ENCODE results near the gene STAMBPL1. TPM values are rescaled to one million over a fixed set of nuclear protein-coding genes. Genes with fewer than 3 reads are reported as not detected.

Gene STAMBPL1
- total RNA-seq, 2 donors from 2014 or later, result 4.4 to 6.0 TPM

- no peak for DNase-seq (ENCODE audit: low spot score)
- intact Hi-C loops (cut with DNase I), result loop anchor here in 1 of 2 donors (5.0 kb wide), 1 partner anchor 96 kb away; no protein-coding TSS in a partner anchor
Measured at GRCh38 chr10:88933564-88933963, 53.5 kb downstream of the STAMBPL1 start.

GRCh38 chr10:88934900-88935672 lies 55.0 kb downstream of the STAMBPL1 start:
- intact Hi-C loops (cut with DNase I), result loop anchor here (5.0 kb wide), 2 partner anchors 52 to 98 kb away; no protein-coding TSS in a partner anchor
- no peak for DNase-seq (ENCODE audit: low spot score)

- intact Hi-C loops (cut with DNase I), result loop anchor here in 1 of 2 donors (5.0 kb wide), 1 partner anchor 51 kb away; no protein-coding TSS in a partner anchor
Measured at GRCh38 chr10:88936656-88937055, 56.6 kb downstream of the STAMBPL1 start.

GRCh38 chr10:88938039-88938438 lies 58.0 kb downstream of the STAMBPL1 start:
- no peak for DNase-seq (ENCODE audit: low spot score)
- intact Hi-C loops (cut with DNase I), result loop anchor here in 1 of 2 donors (5.0 kb wide), 1 partner anchor 49 kb away; no protein-coding TSS in a partner anchor

More at GRCh38 chr10:88936656-88937055, 56.6 kb downstream of the STAMBPL1 start:
- no peak for DNase-seq (ENCODE audit: low spot score)

- intact Hi-C loops (cut with DNase I), result loop anchor here in 1 of 2 donors (5.0 kb wide), 1 partner anchor 48 kb away; no protein-coding TSS in a partner anchor
- DNase-seq (ENCODE audit: low spot score), result no peak
Measured at GRCh38 chr10:88938938-88939337, 58.9 kb downstream of the STAMBPL1 start.

- intact Hi-C loops (cut with DNase I), result loop anchor here in 1 of 2 donors (10.0 kb wide), 1 partner anchor 274 kb away; no protein-coding TSS in a partner anchor
- no peak for DNase-seq (ENCODE audit: low spot score)
Measured at GRCh38 chr10:88941026-88941425, 61.0 kb downstream of the STAMBPL1 start.

GRCh38 chr10:88943778-88944177 lies 63.7 kb downstream of the STAMBPL1 start:
- intact Hi-C loops (cut with DNase I), result loop anchor here in 1 of 2 donors (10.0 kb wide), 1 partner anchor 271 kb away; no protein-coding TSS in a partner anchor
- no peak for DNase-seq (ENCODE audit: low spot score)

- DNase-seq (ENCODE audit: low spot score), result no peak
- intact Hi-C loops (cut with DNase I), result loop anchor here in 1 of 2 donors (5.0 to 10.0 kb wide), 2 partner anchors 42 to 270 kb away; no protein-coding TSS in a partner anchor
Measured at GRCh38 chr10:88944813-88945212, 64.8 kb downstream of the STAMBPL1 start.

- intact Hi-C loops (cut with DNase I), result loop anchor here (2.0 to 10.0 kb wide), 3 partner anchors 41 to 269 kb away; no protein-coding TSS in a partner anchor
Measured at GRCh38 chr10:88946200-88946599, 66.2 kb downstream of the STAMBPL1 start.

GRCh38 chr10:88946965-88947590 lies 67.0 kb downstream of the STAMBPL1 start:
- intact Hi-C loops (cut with DNase I), result loop anchor here (2.0 to 10.0 kb wide), 3 partner anchors 40 to 268 kb away; no protein-coding TSS in a partner anchor

More at GRCh38 chr10:88946200-88946599, 66.2 kb downstream of the STAMBPL1 start:
- no peak for DNase-seq (ENCODE audit: low spot score)

GRCh38 chr10:88949051-88949450 lies 69.0 kb downstream of the STAMBPL1 start:
- intact Hi-C loops (cut with DNase I), result loop anchor here in 1 of 2 donors (5.0 to 10.0 kb wide), 2 partner anchors 38 to 266 kb away; no protein-coding TSS in a partner anchor
- DNase-seq (ENCODE audit: low spot score), result no peak

More at GRCh38 chr10:88946965-88947590, 67.0 kb downstream of the STAMBPL1 start:
- DNase-seq (ENCODE audit: low spot score), result no peak

GRCh38 chr10:88949912-88950837 lies 70.1 kb downstream of the STAMBPL1 start:
- intact Hi-C loops (cut with DNase I), result loop anchor here in 1 of 2 donors (5.0 to 10.0 kb wide), 2 partner anchors 37 to 265 kb away; no protein-coding TSS in a partner anchor
- DNase-seq (ENCODE audit: low spot score), result no peak

GRCh38 chr10:88952647-88953111 lies 72.6 kb downstream of the STAMBPL1 start, which contains the start of gene ACTA2:
Gene ACTA2, minus strand, starts transcription at chr10:88952773. Its CDS starts 3,843 bp downstream, at chr10:88948930.
- DNase-seq (ENCODE audit: low spot score), result peak; percentile 92

GRCh38 chr10:88953662-88954061 lies 73.6 kb downstream of the STAMBPL1 start:
- intact Hi-C loops (cut with DNase I), result no loop called here
- DNase-seq (ENCODE audit: low spot score), result no peak

More at GRCh38 chr10:88952647-88953111, 72.6 kb downstream of the STAMBPL1 start, which contains the start of gene ACTA2:
- intact Hi-C loops (cut with DNase I), result no loop called here

- intact Hi-C loops (cut with DNase I), result no loop called here
- DNase-seq (ENCODE audit: low spot score), result no peak
Measured at GRCh38 chr10:88954458-88955083, 74.5 kb downstream of the STAMBPL1 start.

- no peak for DNase-seq (ENCODE audit: low spot score)
- intact Hi-C loops (cut with DNase I), result no loop called here
Measured at GRCh38 chr10:88957381-88957780, 77.3 kb downstream of the STAMBPL1 start.

- intact Hi-C loops (cut with DNase I), result no loop called here
- no peak for DNase-seq (ENCODE audit: low spot score)
Measured at GRCh38 chr10:88958721-88959120, 78.7 kb downstream of the STAMBPL1 start.

GRCh38 chr10:88960802-88961201 lies 80.8 kb downstream of the STAMBPL1 start:
- intact Hi-C loops (cut with DNase I), result no loop called here
- DNase-seq (ENCODE audit: low spot score), result no peak

Measured in posterior vena cava (tissue), 2 donors.